Sigmoid colon (tissue), 7 donors: ENCODE data around the gene UVRAG. TPM values are rescaled to one million over a fixed set of nuclear protein-coding genes. Genes with fewer than 3 reads are reported as not detected.

Experiments used
- DNase-seq: peaks from one replicate; pipeline ENCODE4 v3.0.0-alpha.2; 2019
- H3K27ac ChIP-seq, 4 donors: fragments of 200-600 bp; sonication (generic); one replicate each; pipeline ENCODE4 v1.5.1; 2016 to 2019; ENCODE audit warnings: mild to moderate bottlenecking in 1 of 4
- H3K27me3 ChIP-seq, 3 donors: fragments of 200-600 bp; sonication (generic); one replicate each; pipeline ENCODE4 v1.5.1; 2019; ENCODE audit warnings: mild to moderate bottlenecking in 1 of 3
- H3K36me3 ChIP-seq, 4 donors: fragments of 200-600 bp; sonication (generic); one replicate each; pipeline ENCODE4 v1.5.1; 2016 to 2019
- H3K4me1 ChIP-seq, 4 donors: fragments of 200-600 bp; sonication (generic); one replicate each; pipeline ENCODE4 v1.5.1; 2017 to 2019
- H3K4me3 ChIP-seq, 4 donors: fragments of 200-600 bp; sonication (generic); one replicate each; pipeline ENCODE4 v1.5.1; 2017 to 2019; ENCODE audit warnings: mild to moderate bottlenecking in 2 of 4, moderate library complexity in 1 of 4
- H3K9me3 ChIP-seq, 4 donors: fragments of 200-600 bp in 3 of 4; sonication (generic) in 3 of 4; one replicate each; pipeline versions ENCODE4 v1.5.1 to v1.6.1; 2013 to 2019
- EP300 ChIP-seq, 4 donors: sonication (generic); formaldehyde crosslinking; IDR thresholded peaks; one replicate each; pipeline ENCODE4 v1.6.1; 2017; ENCODE audit warnings: antibody characterized with exemption in 4 of 4
- POLR2A ChIP-seq, 2 donors: fragments of 450-650 bp; IDR thresholded peaks; one replicate each; pipeline ENCODE4 v1.6.1; 2016; ENCODE audit warnings: antibody characterized with exemption in 2 of 2, mild to moderate bottlenecking in 2 of 2, moderate library complexity in 2 of 2
- POLR2AphosphoS5 ChIP-seq, 4 donors: sonication (generic); formaldehyde crosslinking; IDR thresholded peaks; one replicate each; pipeline ENCODE4 v1.6.1; 2017; ENCODE audit warnings: antibody characterized with exemption in 4 of 4
- WGBS, 2 donors: extraction: QIAGEN DNeasy Blood & Tissue Kit; methylation state at CpG; one replicate each; pipeline ENCODE4 v1.1.7; 2013; 5-methylcytosine and 5-hydroxymethylcytosine counted together
- intact Hi-C: fragments of 100-400 bp; cut with DNase I; formaldehyde crosslinking; loops from one replicate; pipeline ENCODE4 v1.15.1; 2023
- polyA plus RNA-seq, 3 donors: library from polyadenylated mRNA; stranded (reverse); fragments of 200-250 nt; gene quantifications; one replicate each; pipeline ENCODE4 v1.2.3, GENCODE V29; 2013
- total RNA-seq, 4 donors: library from RNA; depleted of rRNA; stranded (reverse); fragments of >200 nt; gene quantifications; one replicate each; pipeline ENCODE4 v1.1.0, GENCODE V29; 2016
- TF ChIP-seq, protein P1 (sequence below), 4 experiments: fragments of 450-650 bp in 3 of 4; fragments of 200-600 bp in 1 of 4; IDR thresholded peaks; one replicate each; pipeline ENCODE4 v1.5.1; 2016 to 2019; ENCODE audit warnings: antibody characterized with exemption in 4 of 4, mild to moderate bottlenecking in 3 of 4, moderate library complexity in 2 of 4
- donor health status: healthy with polysubstance abuse.
- donor health status: Bipolar disorder and iron deficiency.
- donor health status: healthy.

The UVRAG gene
- total and polyA plus RNA-seq, 7 donors = 4.9 to 43.2 (median 29.3) TPM

DNA sequence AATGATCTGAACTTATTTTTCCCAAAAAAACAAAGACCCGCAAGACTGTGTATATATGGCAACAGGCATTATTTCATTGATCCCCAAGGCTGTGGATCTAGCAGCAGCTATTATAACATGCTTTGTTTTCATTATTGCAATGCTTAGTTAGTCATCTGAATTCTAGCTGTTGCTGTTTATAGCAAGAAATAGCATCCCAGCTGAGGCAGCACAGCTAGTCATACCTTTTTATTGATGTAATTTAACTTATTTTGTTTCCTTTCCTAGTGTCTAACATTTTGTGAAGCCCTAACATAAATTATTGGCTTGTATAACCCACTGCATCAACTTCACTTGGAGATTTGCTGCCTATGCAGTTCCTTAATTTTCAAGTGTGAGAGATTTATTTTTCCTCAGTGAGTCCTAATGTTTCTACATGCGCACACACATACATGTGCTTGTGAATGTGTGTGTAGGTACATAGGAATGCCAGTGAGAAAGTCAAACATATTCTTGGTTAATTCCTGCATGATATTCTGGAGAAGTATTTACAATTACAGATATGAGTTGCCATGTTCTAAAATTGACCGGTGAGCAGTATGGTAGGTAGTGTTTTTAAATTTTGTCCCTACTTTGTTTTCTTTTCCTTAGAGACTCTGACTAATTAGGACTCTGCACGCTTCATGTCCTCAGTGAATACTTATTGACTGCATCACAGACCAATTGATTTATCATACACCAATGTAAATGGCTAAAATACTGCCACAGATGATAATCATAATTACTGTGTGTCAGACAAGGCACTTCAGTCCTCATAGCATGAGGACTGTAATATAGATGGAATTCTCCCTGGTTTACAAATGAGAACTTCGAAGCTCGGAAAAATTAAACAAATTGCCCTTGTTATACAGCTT, 272.0 kb downstream of the UVRAG start:
- H3K4me3 ChIP-seq = no peak overlapping the region
- no peak for DNase-seq
- peaks cover 0 to 17% (median 12%) of the 10 kb centered on the region in 4 donors for H3K4me1 ChIP-seq
- no peak overlapping the region for H3K27ac ChIP-seq
- intact Hi-C loops = no loop called here
- no peak for TF ChIP-seq POLR2A (IDR thresholded peaks at IDR 0.05)
- TF ChIP-seq EP300 (IDR thresholded peaks at IDR 0.05) = no peak
- TF ChIP-seq, protein P1, sequence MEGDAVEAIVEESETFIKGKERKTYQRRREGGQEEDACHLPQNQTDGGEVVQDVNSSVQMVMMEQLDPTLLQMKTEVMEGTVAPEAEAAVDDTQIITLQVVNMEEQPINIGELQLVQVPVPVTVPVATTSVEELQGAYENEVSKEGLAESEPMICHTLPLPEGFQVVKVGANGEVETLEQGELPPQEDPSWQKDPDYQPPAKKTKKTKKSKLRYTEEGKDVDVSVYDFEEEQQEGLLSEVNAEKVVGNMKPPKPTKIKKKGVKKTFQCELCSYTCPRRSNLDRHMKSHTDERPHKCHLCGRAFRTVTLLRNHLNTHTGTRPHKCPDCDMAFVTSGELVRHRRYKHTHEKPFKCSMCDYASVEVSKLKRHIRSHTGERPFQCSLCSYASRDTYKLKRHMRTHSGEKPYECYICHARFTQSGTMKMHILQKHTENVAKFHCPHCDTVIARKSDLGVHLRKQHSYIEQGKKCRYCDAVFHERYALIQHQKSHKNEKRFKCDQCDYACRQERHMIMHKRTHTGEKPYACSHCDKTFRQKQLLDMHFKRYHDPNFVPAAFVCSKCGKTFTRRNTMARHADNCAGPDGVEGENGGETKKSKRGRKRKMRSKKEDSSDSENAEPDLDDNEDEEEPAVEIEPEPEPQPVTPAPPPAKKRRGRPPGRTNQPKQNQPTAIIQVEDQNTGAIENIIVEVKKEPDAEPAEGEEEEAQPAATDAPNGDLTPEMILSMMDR (IDR thresholded peaks at IDR 0.05) = no peak
- no peak for TF ChIP-seq POLR2AphosphoS5 (IDR thresholded peaks at IDR 0.05)
- H3K27me3 ChIP-seq = no peaks in the 10 kb centered on the region
- H3K36me3 ChIP-seq = peaks cover 0 to 12% (median 0%) of the 10 kb centered on the region in 4 donors
- H3K9me3 ChIP-seq = no peaks in the 10 kb centered on the region
- WGBS, 2 donors = 96 to 97% methylated on average over 6 of the region's 6 CpGs

DNA sequence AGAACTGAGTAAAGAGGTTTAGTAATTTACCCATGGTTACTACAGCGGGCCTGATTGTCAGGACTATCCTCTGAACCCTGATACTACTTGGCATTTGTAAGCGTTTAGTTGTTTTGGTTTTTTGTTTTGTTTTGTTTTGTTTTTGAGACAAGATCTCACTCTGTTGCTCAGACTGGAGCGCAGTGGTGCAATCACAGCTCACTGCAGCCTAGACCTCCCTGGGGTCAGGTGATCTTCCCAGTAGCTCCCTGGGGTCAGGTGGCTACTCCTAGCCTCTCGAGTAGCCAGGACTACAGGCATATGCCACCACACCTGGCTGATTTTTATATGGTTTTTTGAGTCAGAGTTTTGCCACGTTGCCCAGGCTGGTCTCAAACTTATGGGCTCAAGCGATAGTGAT, 272.7 kb downstream of the UVRAG start:
- Histone ChIP-seq H3K27me3 (no peaks in the 10 kb centered on the region), H3K36me3 (peaks cover 0 to 12% (median 0%) of the 10 kb centered on the region in 4 donors), H3K27ac (no peak overlapping the region), H3K4me3 (no peak overlapping the region), H3K4me1 (peaks cover 0 to 17% (median 12%) of the 10 kb centered on the region in 4 donors), H3K9me3 (no peaks in the 10 kb centered on the region)
- DNase-seq = no peak
- WGBS, 2 donors = 96 to 97% methylated on average over 6 of the region's 6 CpGs
- TF ChIP-seq, protein P1 (IDR thresholded peaks at IDR 0.05) = no peak
- TF ChIP-seq POLR2A (IDR thresholded peaks at IDR 0.05) (no peak), POLR2AphosphoS5 (IDR thresholded peaks at IDR 0.05) (no peak)
- intact Hi-C loops = no loop called here

DNA sequence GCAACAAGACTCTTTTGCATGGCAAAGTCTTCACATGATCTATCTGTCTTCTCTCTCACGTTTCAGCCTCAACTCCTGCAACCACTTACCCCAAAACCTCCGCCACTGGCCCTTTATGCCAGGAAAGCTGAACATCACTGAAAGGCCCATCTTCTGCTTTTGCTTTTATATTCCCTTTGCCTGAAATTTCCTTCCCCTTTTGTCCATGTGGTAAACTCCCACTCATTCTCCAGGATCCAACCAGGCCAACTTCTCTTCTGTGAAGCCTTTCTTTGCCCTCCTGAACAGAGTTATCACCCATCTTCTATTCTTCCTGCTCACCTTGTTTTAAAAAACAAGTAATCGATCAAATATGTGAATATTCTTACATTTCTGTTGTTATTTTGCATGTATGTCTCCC, 273.5 kb downstream of the UVRAG start:
- intact Hi-C loops = no loop called here
- WGBS, 2 donors = 87 to 89% methylated on average over 3 of the region's 3 CpGs
- DNase-seq = no peak
- Histone ChIP-seq H3K36me3 (peaks cover 0 to 12% (median 0%) of the 10 kb centered on the region in 4 donors), H3K4me3 (no peak overlapping the region), H3K9me3 (no peaks in the 10 kb centered on the region), H3K27ac (no peak overlapping the region), H3K4me1 (peaks cover 0 to 13% (median 9%) of the 10 kb centered on the region in 4 donors), H3K27me3 (no peaks in the 10 kb centered on the region)
- TF ChIP-seq POLR2A (IDR thresholded peaks at IDR 0.05) (no peak), POLR2AphosphoS5 (IDR thresholded peaks at IDR 0.05) (no peak), EP300 (IDR thresholded peaks at IDR 0.05) (no peak)
- TF ChIP-seq, protein P1 (IDR thresholded peaks at IDR 0.05) = no peak

DNA sequence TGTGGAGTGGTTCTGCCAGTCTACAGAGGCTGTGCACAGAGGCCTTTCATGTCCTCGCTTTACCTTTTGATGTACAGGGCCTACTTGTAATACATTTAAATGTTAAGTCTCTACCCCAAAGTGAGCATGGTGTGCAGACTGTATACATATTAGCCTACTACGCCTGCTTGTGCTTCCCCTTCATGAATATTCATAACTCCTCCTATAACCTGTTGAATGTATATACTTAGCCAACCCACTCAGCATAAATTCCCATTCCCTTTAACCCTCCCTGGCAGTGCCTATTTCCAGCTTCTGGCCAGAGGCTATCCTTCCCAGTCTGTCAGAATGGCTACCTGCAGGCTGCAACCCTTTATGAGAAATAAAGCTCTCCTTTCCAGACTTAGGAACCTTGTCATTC, 275.2 kb downstream of the UVRAG start:
- H3K9me3 ChIP-seq = no peaks in the 10 kb centered on the region
- peaks cover 0 to 6% (median 2%) of the 10 kb centered on the region in 4 donors for H3K4me1 ChIP-seq
- 98 to 99% methylated on average over 2 of the region's 2 CpGs for WGBS, 2 donors
- H3K36me3 ChIP-seq = peaks cover 0 to 12% (median 0%) of the 10 kb centered on the region in 4 donors
- intact Hi-C loops = no loop called here
- H3K27ac ChIP-seq = no peak overlapping the region
- H3K4me3 ChIP-seq = no peak overlapping the region
- no peak for DNase-seq
- H3K27me3 ChIP-seq = no peaks in the 10 kb centered on the region
- TF ChIP-seq EP300 (IDR thresholded peaks at IDR 0.05) (no peak), POLR2AphosphoS5 (IDR thresholded peaks at IDR 0.05) (no peak), POLR2A (IDR thresholded peaks at IDR 0.05) (no peak)
- TF ChIP-seq, protein P1 (IDR thresholded peaks at IDR 0.05) = no peak
